NB4 (cell line): ENCODE results near the gene XDH.
A peak's percentile ranks its signal among the peaks of the same experiment; 100 is the strongest.

ENCODE experiments used
- DNase-seq: peaks from one replicate; pipeline ENCODE4 v3.0.0; 2010; ENCODE audit warnings: low read depth
- H3K4me3 ChIP-seq: one replicate; pipeline ENCODE4 v1.5.1; 2011; ENCODE audit warnings: mild to moderate bottlenecking, low read depth, low read length, moderate library complexity
- MYC ChIP-seq: IDR thresholded peaks from 2 replicates; pipeline ENCODE4 v1.6.1; 2011; ENCODE audit warnings: low read depth, low read length
- POLR2A ChIP-seq: IDR thresholded peaks from 2 replicates; pipeline ENCODE4 v1.6.1; 2011; ENCODE audit warnings: mild to moderate bottlenecking; ENCODE audit not compliant: insufficient read length; ENCODE audit errors: extremely low read depth
- TF ChIP-seq, protein P1 (sequence below): IDR thresholded peaks from 2 replicates; pipeline ENCODE4 v1.6.1; 2011; ENCODE audit warnings: low read depth, low read length
- TF ChIP-seq, protein P2 (sequence below): IDR thresholded peaks from one replicate; pipeline ENCODE4 v1.5.1; 2012; ENCODE audit warnings: low read depth, low read length

XDH gene

DNA sequence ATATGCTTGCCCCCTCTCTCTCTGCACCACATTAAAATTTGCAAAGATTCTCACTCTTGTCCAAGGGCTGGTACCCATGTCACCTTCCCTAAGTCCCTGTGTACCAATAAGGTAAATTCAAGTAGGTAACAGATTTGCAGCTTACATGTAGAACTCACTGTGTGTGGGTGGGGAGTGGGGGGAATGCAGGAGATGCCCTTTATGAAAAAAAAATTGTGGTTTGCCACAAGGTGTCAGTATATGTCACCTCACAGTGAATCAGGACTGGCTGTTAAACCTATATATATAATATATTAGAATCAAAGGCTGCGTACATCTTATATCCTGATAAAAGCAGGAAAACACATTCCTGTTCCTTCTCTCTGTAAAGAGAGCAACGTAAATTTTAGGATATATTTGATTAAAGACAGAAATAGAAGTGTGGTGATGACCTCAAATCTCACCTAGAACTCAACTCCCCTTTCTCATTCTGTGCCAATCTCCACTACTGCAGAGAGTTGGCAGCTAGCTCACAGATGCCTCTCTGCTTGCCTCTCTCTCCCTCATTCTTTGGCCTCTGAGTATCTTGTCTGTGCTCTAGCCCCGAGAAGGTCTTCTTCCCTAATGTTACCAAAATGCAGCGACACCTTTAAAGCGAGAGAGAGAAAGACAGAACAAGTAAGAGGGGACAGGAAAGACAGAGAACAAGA is 536 bp downstream of the XDH start:
- DNase-seq = peak; percentile 22
- no peak overlapping the region for H3K4me3 ChIP-seq

DNA sequence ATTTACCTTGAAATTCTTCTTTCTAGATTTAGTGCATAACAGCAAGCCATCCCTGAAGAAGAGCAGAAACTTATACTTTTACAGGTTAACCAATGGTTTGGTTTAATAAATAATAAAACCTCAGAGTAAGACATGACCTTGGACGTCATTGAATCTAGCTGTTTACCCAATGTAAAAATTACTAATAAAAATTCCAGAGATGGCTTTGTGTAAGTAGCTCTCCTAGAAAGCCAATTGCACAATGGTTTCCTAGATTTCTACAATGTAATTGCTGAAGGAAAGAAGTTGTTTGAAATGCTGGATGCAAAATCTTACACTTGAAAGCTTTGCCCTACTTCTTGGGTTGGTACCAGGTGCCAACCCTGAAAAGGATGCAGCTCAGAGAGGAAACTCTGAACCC is 1.5 kb downstream of the XDH start:
- H3K4me3 ChIP-seq = no peak overlapping the region
- DNase-seq = no peak

More for the DNA sequence above, 536 bp downstream of the XDH start:
- TF ChIP-seq MYC = no peak
- TF ChIP-seq, protein P1, sequence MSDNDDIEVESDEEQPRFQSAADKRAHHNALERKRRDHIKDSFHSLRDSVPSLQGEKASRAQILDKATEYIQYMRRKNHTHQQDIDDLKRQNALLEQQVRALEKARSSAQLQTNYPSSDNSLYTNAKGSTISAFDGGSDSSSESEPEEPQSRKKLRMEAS = no peak
- TF ChIP-seq, protein P2, sequence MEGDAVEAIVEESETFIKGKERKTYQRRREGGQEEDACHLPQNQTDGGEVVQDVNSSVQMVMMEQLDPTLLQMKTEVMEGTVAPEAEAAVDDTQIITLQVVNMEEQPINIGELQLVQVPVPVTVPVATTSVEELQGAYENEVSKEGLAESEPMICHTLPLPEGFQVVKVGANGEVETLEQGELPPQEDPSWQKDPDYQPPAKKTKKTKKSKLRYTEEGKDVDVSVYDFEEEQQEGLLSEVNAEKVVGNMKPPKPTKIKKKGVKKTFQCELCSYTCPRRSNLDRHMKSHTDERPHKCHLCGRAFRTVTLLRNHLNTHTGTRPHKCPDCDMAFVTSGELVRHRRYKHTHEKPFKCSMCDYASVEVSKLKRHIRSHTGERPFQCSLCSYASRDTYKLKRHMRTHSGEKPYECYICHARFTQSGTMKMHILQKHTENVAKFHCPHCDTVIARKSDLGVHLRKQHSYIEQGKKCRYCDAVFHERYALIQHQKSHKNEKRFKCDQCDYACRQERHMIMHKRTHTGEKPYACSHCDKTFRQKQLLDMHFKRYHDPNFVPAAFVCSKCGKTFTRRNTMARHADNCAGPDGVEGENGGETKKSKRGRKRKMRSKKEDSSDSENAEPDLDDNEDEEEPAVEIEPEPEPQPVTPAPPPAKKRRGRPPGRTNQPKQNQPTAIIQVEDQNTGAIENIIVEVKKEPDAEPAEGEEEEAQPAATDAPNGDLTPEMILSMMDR = peak; percentile 6

DNA sequence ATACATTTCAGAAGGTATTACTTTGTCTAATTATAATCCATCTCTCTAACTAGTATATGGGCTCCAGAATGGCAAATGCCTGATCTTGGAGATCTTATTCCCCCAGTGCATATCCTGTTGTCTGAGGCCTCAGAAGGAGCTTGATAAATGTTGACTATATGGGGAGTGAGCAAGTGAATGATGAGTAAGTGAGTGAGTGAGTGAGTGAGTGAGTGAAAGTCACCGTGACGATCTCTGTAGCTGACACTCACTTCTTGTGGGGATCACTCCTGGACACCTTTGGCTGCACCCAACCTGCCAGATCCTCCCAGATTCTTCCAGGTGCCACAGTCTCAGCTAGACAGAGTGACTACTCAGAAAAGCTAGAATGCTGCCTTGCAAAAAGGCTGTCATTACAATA is 2.8 kb downstream of the XDH start:
- no peak for DNase-seq
- H3K4me3 ChIP-seq = no peak overlapping the region
- TF ChIP-seq POLR2A (no peak), MYC (no peak)
- TF ChIP-seq, protein P1 = no peak
- TF ChIP-seq, protein P2 = no peak

More for the DNA sequence above, 1.5 kb downstream of the XDH start:
- TF ChIP-seq, protein P1 = no peak
- TF ChIP-seq, protein P2 = no peak
- TF ChIP-seq MYC (no peak), POLR2A (no peak)

DNA sequence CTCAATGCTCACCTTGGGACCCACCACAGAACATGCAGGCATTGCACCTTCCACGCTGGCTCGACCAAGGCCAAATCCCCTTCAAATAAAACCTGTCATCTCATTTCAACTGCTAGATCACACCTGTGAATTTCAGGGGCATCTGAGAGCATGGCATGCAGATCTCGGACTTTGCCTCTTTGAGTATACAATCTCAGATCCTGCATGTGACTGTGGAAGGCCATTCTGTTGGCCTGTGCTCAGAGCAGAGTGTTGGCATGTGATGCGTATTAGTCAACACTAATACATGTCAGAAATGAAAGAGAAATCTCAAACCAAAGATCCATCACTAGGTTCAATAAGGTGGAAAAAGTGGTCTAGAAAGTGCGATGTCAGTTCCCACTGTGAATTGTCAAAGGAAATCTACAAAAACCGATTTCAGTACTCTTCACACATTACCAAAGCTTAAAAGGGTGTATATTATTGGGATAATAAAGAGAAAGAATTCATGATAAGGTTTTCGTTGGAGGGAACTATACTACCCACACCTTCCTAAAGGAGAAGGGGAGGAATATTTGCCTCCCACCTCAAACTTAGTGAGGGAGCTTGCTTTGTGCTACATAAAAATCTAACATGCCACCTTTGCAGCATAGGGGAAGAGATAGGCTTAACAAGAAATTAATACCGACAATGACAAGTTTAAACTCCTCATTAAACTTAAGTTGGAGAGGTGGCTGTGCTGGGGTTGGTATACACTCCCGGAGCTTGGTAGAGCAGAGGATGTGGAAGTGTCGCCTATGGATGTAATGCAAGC is 7.8 kb downstream of the XDH start:
- TF ChIP-seq MYC (no peak), POLR2A (no peak)
- TF ChIP-seq, protein P2 = no peak
- TF ChIP-seq, protein P1 = no peak
- no peak overlapping the region for H3K4me3 ChIP-seq
- DNase-seq = no peak

DNA sequence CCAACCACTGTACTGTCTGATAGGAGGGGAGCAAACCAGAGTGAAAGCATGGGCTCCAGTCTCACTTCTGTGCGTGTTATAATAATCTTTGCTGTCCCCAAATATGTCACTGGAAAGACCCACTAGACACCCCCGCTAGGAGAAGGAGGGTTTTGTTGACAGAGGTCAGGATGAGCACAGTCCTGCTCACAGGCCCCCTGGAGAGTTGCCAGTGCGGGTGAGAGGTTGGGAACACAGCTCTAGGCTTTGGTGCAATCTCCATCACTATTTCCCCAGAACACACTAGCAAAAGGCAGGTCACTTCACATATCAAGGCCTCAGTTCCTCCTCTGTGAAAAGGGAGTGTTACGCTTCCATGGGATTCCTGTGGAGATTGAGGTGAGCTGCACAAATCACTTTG is 9.7 kb downstream of the XDH start:
- DNase-seq = no peak
- TF ChIP-seq MYC (no peak), POLR2A (no peak)
- TF ChIP-seq, protein P2 = no peak
- TF ChIP-seq, protein P1 = no peak
- no peak overlapping the region for H3K4me3 ChIP-seq
